GM23338 (cell line): ENCODE data around the gene ADGRV1. TPM values are rescaled to one million over a fixed set of nuclear protein-coding genes. Genes with fewer than 3 reads are reported as not detected.

Experiments used
- ATAC-seq: fragments of 200-7000 bp; cut with Tn5 transposase; 3 replicates; pipeline ENCODE4 v1.9.1; 2020
- DNase-seq: peaks from one replicate; pipeline ENCODE4 v3.0.0-alpha.2; 2015; ENCODE audit warnings: low spot score
- H2AFZ ChIP-seq: fragments of 200-600 bp; sonication (generic); 2 replicates; pipeline ENCODE4 v1.8.0; 2016; ENCODE audit warnings: antibody characterized with exemption, mild to moderate bottlenecking, moderate library complexity
- H3F3A ChIP-seq: fragments of 200-600 bp; sonication (generic); replicated peaks from 2 replicates; pipeline ENCODE4 v1.8.0; 2017; ENCODE audit warnings: antibody characterized with exemption, mixed run types, low read depth
- H3K27ac ChIP-seq: fragments of 200-600 bp; sonication (generic); 2 replicates; pipeline ENCODE4 v1.6.1; 2016; ENCODE audit warnings: low read depth
- H3K27me3 ChIP-seq: fragments of 200-600 bp; sonication (generic); 2 replicates; pipeline ENCODE4 v1.8.0; 2016; ENCODE audit warnings: mild to moderate bottlenecking, mixed run types, moderate library complexity; ENCODE audit not compliant: insufficient read depth
- H3K36me3 ChIP-seq: fragments of 200-600 bp; sonication (generic); 2 replicates; pipeline ENCODE4 v1.8.0; 2016; ENCODE audit warnings: mild to moderate bottlenecking; ENCODE audit not compliant: insufficient read depth
- H3K4me1 ChIP-seq: fragments of 200-600 bp; sonication (generic); 2 replicates; pipeline ENCODE4 v1.8.0; 2016; ENCODE audit warnings: mild to moderate bottlenecking, moderate library complexity; ENCODE audit not compliant: insufficient read depth
- H3K4me2 ChIP-seq: fragments of 200-600 bp; sonication (generic); 2 replicates; pipeline ENCODE4 v1.7.1; 2017; ENCODE audit warnings: mixed run types
- H3K4me3 ChIP-seq: fragments of 200-600 bp; sonication (generic); 2 replicates; pipeline ENCODE4 v1.6.1; 2016; ENCODE audit warnings: mixed run types
- H3K79me2 ChIP-seq: fragments of 200-600 bp; sonication (generic); replicated peaks from 2 replicates; pipeline ENCODE4 v1.8.0; 2017; ENCODE audit warnings: mild to moderate bottlenecking; ENCODE audit not compliant: insufficient read depth
- H3K9me2 ChIP-seq: fragments of 200-600 bp; sonication (generic); 2 replicates; pipeline ENCODE4 v1.8.0; 2017; ENCODE audit not compliant: insufficient read depth
- H4K20me1 ChIP-seq: fragments of 200-600 bp; sonication (generic); replicated peaks from 2 replicates; pipeline ENCODE4 v1.8.0; 2017; ENCODE audit warnings: mild to moderate bottlenecking; ENCODE audit not compliant: insufficient read depth
- H3K27ac Mint-ChIP-seq: 2 replicates; pipeline ENCODE4 v1.8.0; 2020; ENCODE audit warnings: inconsistent platforms, mild to moderate bottlenecking, moderate library complexity, mixed read lengths
- H3K27me3 Mint-ChIP-seq: 3 replicates; pipeline ENCODE4 v1.8.0; 2022; ENCODE audit warnings: low read depth, mild to moderate bottlenecking, moderate library complexity, mixed read lengths, inconsistent platforms; ENCODE audit not compliant: insufficient read depth, poor library complexity
- H3K36me3 Mint-ChIP-seq: 3 replicates; pipeline ENCODE4 v1.8.0; 2021; ENCODE audit warnings: low read depth, mild to moderate bottlenecking, inconsistent platforms, moderate library complexity, mixed read lengths
- H3K4me1 Mint-ChIP-seq: 3 replicates; pipeline ENCODE4 v1.8.0; 2020; ENCODE audit warnings: mild to moderate bottlenecking, inconsistent platforms, mixed read lengths
- H3K4me3 Mint-ChIP-seq: 3 replicates; pipeline ENCODE4 v1.8.0; 2021; ENCODE audit warnings: moderate library complexity, mild to moderate bottlenecking, inconsistent platforms, mixed read lengths
- H3K9me3 Mint-ChIP-seq: 3 replicates; pipeline ENCODE4 v1.8.0; 2020; ENCODE audit warnings: moderate library complexity, mild to moderate bottlenecking, inconsistent platforms, mixed read lengths
- CREB1 ChIP-seq: fragments of 250-450 bp; sonication (Bioruptor Pico); IDR thresholded peaks from 2 replicates; pipeline ENCODE4 v1.5.0; 2020; ENCODE audit warnings: low read depth, mild to moderate bottlenecking, moderate library complexity
- CTCF ChIP-seq, 2 experiments: fragments of 200-600 bp in 1 of 2; sonication (generic) in 1 of 2; conservative IDR thresholded peaks; 2 replicates each; pipeline versions ENCODE4 v1.5.1 to v1.6.1; 2016 to 2017; ENCODE audit warnings: antibody characterized with exemption in 2 of 2, low read depth in 2 of 2, mild to moderate bottlenecking in 2 of 2, moderate library complexity in 1 of 2
- EZH2 ChIP-seq: fragments of 200-600 bp; sonication (generic); IDR thresholded peaks from one replicate; pipeline ENCODE4 v1.8.0; 2017; ENCODE audit warnings: antibody characterized with exemption, mild to moderate bottlenecking, low read depth; ENCODE audit not compliant: unreplicated experiment
- NANOG ChIP-seq: IDR thresholded peaks from 2 replicates; pipeline ENCODE4 v1.6.1; 2016; ENCODE audit warnings: antibody characterized with exemption, borderline replicate concordance
- POLR2AphosphoS5 ChIP-seq: IDR thresholded peaks from 2 replicates; pipeline ENCODE4 v1.6.1; 2016; ENCODE audit warnings: antibody characterized with exemption, low read depth
- STAT1 ChIP-seq: IDR thresholded peaks from one replicate; pipeline ENCODE4 v1.6.1; 2016; ENCODE audit warnings: antibody characterized with exemption; ENCODE audit not compliant: unreplicated experiment
- ZNF114 ChIP-seq: fragments of 250-450 bp; sonication (Bioruptor Pico); IDR thresholded peaks from 2 replicates; pipeline ENCODE4 v1.5.0; 2020; ENCODE audit warnings: mild to moderate bottlenecking, moderate library complexity
- ZNF331 ChIP-seq: fragments of 250-450 bp; sonication (Bioruptor Pico); IDR thresholded peaks from 2 replicates; pipeline ENCODE4 v1.5.0; 2020; ENCODE audit warnings: low read depth, mild to moderate bottlenecking, moderate library complexity
- polyA plus RNA-seq: library from polyadenylated mRNA; unstranded; fragments of >200 nt; fragmentation: Nextera tagmentation; extraction: Ambion mirVana; gene quantifications from 2 replicates; pipeline ENCODE4 v1.2.1, GENCODE V29; 2016
- total RNA-seq: library from RNA; depleted of rRNA; stranded (reverse); fragments of >200 nt; shearing (Covaris generic); gene quantifications from 2 replicates; pipeline ENCODE4 v1.2.3, GENCODE V29; 2014
- TF ChIP-seq, protein P1 (sequence below): IDR thresholded peaks from one replicate; pipeline ENCODE4 v1.6.1; 2018; ENCODE audit warnings: antibody characterized with exemption; ENCODE audit not compliant: unreplicated experiment

The ADGRV1 gene
- total and polyA plus RNA-seq, 2 experiments from 2014 or later: 46.1 to 149 TPM

DNA sequence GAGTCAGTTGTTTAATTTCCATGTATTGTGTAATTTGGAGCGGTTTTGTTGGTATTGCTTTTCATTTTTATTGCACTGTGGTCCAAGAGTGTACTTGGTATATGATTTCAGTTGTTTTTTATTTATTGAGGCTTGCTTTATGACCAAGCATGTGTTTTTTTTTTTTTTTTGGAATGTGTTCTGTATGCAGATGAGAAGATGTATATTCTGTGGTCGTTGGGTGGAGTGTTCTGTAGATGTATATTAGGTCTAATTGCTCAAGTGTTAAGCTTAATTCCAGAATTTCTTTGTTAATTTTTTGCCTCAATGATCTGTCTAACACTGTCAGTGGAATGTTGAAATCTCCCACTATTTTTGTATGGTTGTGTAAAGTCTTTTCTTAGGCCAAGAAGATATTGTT lies 23.4 kb downstream of the ADGRV1 start (continued):
- no peak for TF ChIP-seq CTCF (conservative IDR thresholded peaks at IDR 0.05; ENCODE audit: low read depth in 2 of 2)

DNA sequence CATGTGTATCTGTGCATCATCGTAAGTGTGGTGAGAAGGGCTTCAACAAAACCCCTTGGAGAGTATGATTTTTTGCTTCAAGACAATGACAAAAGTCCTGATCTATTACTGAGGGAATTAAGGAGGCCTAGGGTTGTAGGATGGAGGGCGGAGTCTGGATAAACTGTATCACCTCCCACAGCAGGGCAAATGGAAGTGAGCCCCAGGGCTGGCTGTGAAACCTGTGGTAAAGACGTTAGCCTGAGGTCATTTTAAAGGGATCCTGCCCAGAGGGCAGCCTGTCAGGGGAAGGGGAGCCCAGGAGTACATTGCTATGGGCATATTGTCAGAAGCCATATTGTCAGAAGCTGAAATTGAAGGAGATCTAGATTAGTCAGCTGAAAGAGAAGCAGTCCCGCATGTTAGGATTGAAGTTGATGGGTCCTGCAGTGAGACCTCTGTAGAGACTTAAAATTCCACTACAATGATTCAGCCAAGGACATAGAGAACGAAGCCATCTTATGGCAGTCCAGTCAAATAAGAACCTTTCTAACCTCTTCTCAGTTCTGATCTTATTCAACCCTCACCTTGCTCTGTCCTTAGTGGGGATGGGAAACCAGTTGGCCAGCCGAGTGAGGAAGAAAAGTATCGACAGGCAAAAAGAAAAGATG lies 26.9 kb downstream of the ADGRV1 start:
- DNase-seq (peak; percentile 50), ATAC-seq (peak; percentile 84)
- no peak for TF ChIP-seq ZNF331
- no peak for TF ChIP-seq NANOG
- TF ChIP-seq, protein P1, sequence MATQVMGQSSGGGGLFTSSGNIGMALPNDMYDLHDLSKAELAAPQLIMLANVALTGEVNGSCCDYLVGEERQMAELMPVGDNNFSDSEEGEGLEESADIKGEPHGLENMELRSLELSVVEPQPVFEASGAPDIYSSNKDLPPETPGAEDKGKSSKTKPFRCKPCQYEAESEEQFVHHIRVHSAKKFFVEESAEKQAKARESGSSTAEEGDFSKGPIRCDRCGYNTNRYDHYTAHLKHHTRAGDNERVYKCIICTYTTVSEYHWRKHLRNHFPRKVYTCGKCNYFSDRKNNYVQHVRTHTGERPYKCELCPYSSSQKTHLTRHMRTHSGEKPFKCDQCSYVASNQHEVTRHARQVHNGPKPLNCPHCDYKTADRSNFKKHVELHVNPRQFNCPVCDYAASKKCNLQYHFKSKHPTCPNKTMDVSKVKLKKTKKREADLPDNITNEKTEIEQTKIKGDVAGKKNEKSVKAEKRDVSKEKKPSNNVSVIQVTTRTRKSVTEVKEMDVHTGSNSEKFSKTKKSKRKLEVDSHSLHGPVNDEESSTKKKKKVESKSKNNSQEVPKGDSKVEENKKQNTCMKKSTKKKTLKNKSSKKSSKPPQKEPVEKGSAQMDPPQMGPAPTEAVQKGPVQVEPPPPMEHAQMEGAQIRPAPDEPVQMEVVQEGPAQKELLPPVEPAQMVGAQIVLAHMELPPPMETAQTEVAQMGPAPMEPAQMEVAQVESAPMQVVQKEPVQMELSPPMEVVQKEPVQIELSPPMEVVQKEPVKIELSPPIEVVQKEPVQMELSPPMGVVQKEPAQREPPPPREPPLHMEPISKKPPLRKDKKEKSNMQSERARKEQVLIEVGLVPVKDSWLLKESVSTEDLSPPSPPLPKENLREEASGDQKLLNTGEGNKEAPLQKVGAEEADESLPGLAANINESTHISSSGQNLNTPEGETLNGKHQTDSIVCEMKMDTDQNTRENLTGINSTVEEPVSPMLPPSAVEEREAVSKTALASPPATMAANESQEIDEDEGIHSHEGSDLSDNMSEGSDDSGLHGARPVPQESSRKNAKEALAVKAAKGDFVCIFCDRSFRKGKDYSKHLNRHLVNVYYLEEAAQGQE: no peak
- TF ChIP-seq EZH2: no peak
- TF ChIP-seq POLR2AphosphoS5: no peak
- no peak for TF ChIP-seq ZNF114 (CRISPR knock-in tag)
- no peak overlapping the region for H3K4me3 Mint-ChIP-seq
- peaks cover 2% of the 10 kb centered on the region for H3K27me3 Mint-ChIP-seq
- Histone ChIP-seq H3F3A (no peaks in the 10 kb centered on the region), H3K79me2 (peaks cover 100% of the 10 kb centered on the region), H3K36me3 (no peaks in the 10 kb centered on the region), H3K9me2 (no peaks in the 10 kb centered on the region), H4K20me1 (peaks cover 32% of the 10 kb centered on the region), H3K27me3 (no peaks in the 10 kb centered on the region), H3K4me2 (no peak overlapping the region), H2AFZ (no peak overlapping the region), H3K27ac (0 out of 2 replicates have a peak overlapping the region, but pooled peaks have one; percentile 36), H3K4me1 (peaks cover 34% of the 10 kb centered on the region), H3K4me3 (no peak overlapping the region)
- H3K4me1 Mint-ChIP-seq: peaks cover 30% of the 10 kb centered on the region
- no peaks in the 10 kb centered on the region for H3K9me3 Mint-ChIP-seq
- peak overlapping the region; percentile 51; the same call in 1 of the 2 replicates for H3K27ac Mint-ChIP-seq
- H3K36me3 Mint-ChIP-seq: peaks cover 10% of the 10 kb centered on the region

- no peak for ATAC-seq
- H3K79me2 ChIP-seq: peaks cover 100% of the 10 kb centered on the region
- no peak for TF ChIP-seq CREB1 (CRISPR knock-in tag)
- no peak for TF ChIP-seq STAT1
- no peak for TF ChIP-seq POLR2AphosphoS5
These were observed 27.9 kb downstream of the ADGRV1 start for GRCh38 chr5:90586469-90586868.

More at GRCh38 chr5:90586469-90586868, 27.9 kb downstream of the ADGRV1 start:
- H3K9me3 Mint-ChIP-seq: no peaks in the 10 kb centered on the region
- H3K4me1 Mint-ChIP-seq: peaks cover 25% of the 10 kb centered on the region
- peaks cover 34% of the 10 kb centered on the region for H3K4me1 ChIP-seq
- H3F3A ChIP-seq: no peaks in the 10 kb centered on the region
- H4K20me1 ChIP-seq: peaks cover 28% of the 10 kb centered on the region
- H3K36me3 ChIP-seq: no peaks in the 10 kb centered on the region
- no peak overlapping the region for H3K4me3 ChIP-seq
- no peak overlapping the region for H3K27ac ChIP-seq
- DNase-seq: no peak
- no peaks in the 10 kb centered on the region for H3K9me2 ChIP-seq
- no peak overlapping the region for H3K4me2 ChIP-seq
- peaks cover 2% of the 10 kb centered on the region for H3K27me3 Mint-ChIP-seq
- no peak overlapping the region for H3K4me3 Mint-ChIP-seq
- H3K27ac Mint-ChIP-seq: peak overlapping the region; percentile 31; the same call in 1 of the 2 replicates
- H2AFZ ChIP-seq: no peak overlapping the region
- no peaks in the 10 kb centered on the region for H3K27me3 ChIP-seq
- H3K36me3 Mint-ChIP-seq: peaks cover 8% of the 10 kb centered on the region
